Measurements from ENCODE around the gene MARCHF2.

MARCHF2 gene

GRCh38 chr19:8451885-8452284, 38.8 kb downstream of the MARCHF2 start:
- in situ Hi-C loops (cut with MboI; ENCODE audit: low sequenced_read_pairs): no loop called here

GRCh38 chr19:8452446-8453123, 39.5 kb downstream of the MARCHF2 start:
- in situ Hi-C loops (cut with MboI; ENCODE audit: low sequenced_read_pairs): no loop called here

GRCh38 chr19:8453616-8454015, 40.5 kb downstream of the MARCHF2 start:
- in situ Hi-C loops (cut with MboI; ENCODE audit: low sequenced_read_pairs): no loop called here

- in situ Hi-C loops (cut with MboI; ENCODE audit: low sequenced_read_pairs): no loop called here
These were observed 41.1 kb downstream of the MARCHF2 start for GRCh38 chr19:8454218-8454617.

GRCh38 chr19:8455018-8455417, 41.9 kb downstream of the MARCHF2 start:
- in situ Hi-C loops (cut with MboI; ENCODE audit: low sequenced_read_pairs): no loop called here

- in situ Hi-C loops (cut with MboI; ENCODE audit: low sequenced_read_pairs): no loop called here
These were observed 43.0 kb downstream of the MARCHF2 start for GRCh38 chr19:8456064-8456463.

- in situ Hi-C loops (cut with MboI; ENCODE audit: low sequenced_read_pairs): no loop called here
These were observed 44.1 kb downstream of the MARCHF2 start for GRCh38 chr19:8457209-8457608.

- in situ Hi-C loops (cut with MboI; ENCODE audit: low sequenced_read_pairs): no loop called here
These were observed 44.7 kb downstream of the MARCHF2 start for GRCh38 chr19:8457827-8458226.

- in situ Hi-C loops (cut with MboI; ENCODE audit: low sequenced_read_pairs): no loop called here
These were observed 45.3 kb downstream of the MARCHF2 start for GRCh38 chr19:8458380-8458779.

- in situ Hi-C loops (cut with MboI; ENCODE audit: low sequenced_read_pairs): no loop called here
These were observed 46.0 kb downstream of the MARCHF2 start for GRCh38 chr19:8459095-8459494.

GRCh38 chr19:8459520-8460270, 46.6 kb downstream of the MARCHF2 start:
- in situ Hi-C loops (cut with MboI; ENCODE audit: low sequenced_read_pairs): no loop called here

GRCh38 chr19:8460516-8461298, 47.6 kb downstream of the MARCHF2 start:
- in situ Hi-C loops (cut with MboI; ENCODE audit: low sequenced_read_pairs): no loop called here

- in situ Hi-C loops (cut with MboI; ENCODE audit: low sequenced_read_pairs): no loop called here
These were observed 48.3 kb downstream of the MARCHF2 start for GRCh38 chr19:8461376-8461775.

- in situ Hi-C loops (cut with MboI; ENCODE audit: low sequenced_read_pairs): no loop called here
These were observed 48.8 kb downstream of the MARCHF2 start for GRCh38 chr19:8461891-8462290.

- in situ Hi-C loops (cut with MboI; ENCODE audit: low sequenced_read_pairs): no loop called here
These were observed 49.5 kb downstream of the MARCHF2 start for GRCh38 chr19:8462571-8462970.

- in situ Hi-C loops (cut with MboI; ENCODE audit: low sequenced_read_pairs): no loop called here
These were observed 50.3 kb downstream of the MARCHF2 start for GRCh38 chr19:8463365-8463764.

- in situ Hi-C loops (cut with MboI; ENCODE audit: low sequenced_read_pairs): no loop called here
These were observed 52.9 kb downstream of the MARCHF2 start for GRCh38 chr19:8466018-8466417.

- in situ Hi-C loops (cut with MboI; ENCODE audit: low sequenced_read_pairs): no loop called here
These were observed 55.0 kb downstream of the MARCHF2 start for GRCh38 chr19:8468124-8468523.

GRCh38 chr19:8468761-8469373, 55.8 kb downstream of the MARCHF2 start:
- in situ Hi-C loops (cut with MboI; ENCODE audit: low sequenced_read_pairs): no loop called here

- in situ Hi-C loops (cut with MboI; ENCODE audit: low sequenced_read_pairs): no loop called here
These were observed 56.7 kb downstream of the MARCHF2 start for GRCh38 chr19:8469613-8470368.
